ENCODE data around the gene NAGS. TPM values are rescaled to one million over a fixed set of nuclear protein-coding genes. Genes with fewer than 3 reads are reported as not detected.

The NAGS gene
- total RNA-seq, 1 donor from 2014 or later: 0.93 TPM

DNA sequence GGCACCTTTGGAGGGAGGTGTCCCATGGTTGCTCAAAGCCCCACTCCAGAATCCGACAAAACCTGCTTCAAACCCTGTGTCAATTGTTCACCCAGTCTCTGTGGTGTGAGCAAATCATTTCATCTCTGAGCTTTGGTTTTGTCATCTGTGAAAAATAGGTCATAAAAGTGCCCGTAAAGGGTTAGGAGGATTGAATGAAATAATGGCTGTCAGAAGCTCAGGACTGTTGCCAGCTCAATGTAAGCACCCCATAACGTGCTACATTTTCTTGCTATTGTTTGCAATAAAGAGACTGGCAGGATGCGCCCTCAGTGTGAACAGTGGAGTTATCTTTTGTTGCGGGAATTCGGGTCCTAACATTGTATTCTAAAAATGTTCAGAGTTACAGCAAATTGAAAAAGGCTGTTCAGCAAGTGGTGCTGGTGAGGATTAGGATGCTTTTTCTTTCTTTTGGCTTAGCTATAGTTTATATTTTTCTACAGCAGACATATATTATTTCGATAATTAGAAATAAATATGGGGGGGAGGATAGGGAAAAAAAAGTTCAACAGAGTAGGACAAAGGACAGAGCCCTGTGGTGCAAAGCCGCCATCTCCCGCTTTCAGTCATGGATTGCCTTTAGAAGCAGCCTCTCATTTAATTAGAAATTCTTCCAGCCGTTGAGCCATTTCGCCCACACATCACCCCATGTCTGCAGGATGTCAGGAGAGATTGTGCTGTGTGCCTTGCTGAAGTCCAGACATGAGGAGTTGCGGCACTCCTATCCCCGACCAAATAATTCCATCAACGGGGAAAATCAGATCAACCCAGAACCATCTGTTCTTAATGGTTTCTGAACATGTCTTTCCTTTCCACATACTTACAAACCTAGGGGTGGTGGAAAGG, 29.8 kb upstream of the NAGS start:
- TF ChIP-seq CTCF (conservative IDR thresholded peaks at IDR 0.05): no peak

GRCh38 chr17:43975898-43976297, 28.5 kb upstream of the NAGS start:
- Mint-ChIP-seq H3K27me3 (ENCODE audit: low read depth) (peaks cover 47% of the 10 kb centered on the region), H3K36me3 (ENCODE audit: low read depth) (no peaks in the 10 kb centered on the region), H3K4me1 (peaks cover 10% of the 10 kb centered on the region), H3K27ac (ENCODE audit: unreplicated experiment) (no peak overlapping the region), H3K4me3 (no peak overlapping the region), H3K9me3 (no peaks in the 10 kb centered on the region)
- no peak for TF ChIP-seq CTCF (conservative IDR thresholded peaks at IDR 0.05)
- DNase-seq (ENCODE audit: low read depth, low spot score): no peak

More for the DNA sequence above, 29.8 kb upstream of the NAGS start:
- Mint-ChIP-seq H3K36me3 (ENCODE audit: low read depth) (no peaks in the 10 kb centered on the region), H3K27ac (ENCODE audit: unreplicated experiment) (no peak overlapping the region), H3K27me3 (ENCODE audit: low read depth) (peaks cover 40% of the 10 kb centered on the region), H3K9me3 (no peaks in the 10 kb centered on the region), H3K4me3 (no peak overlapping the region), H3K4me1 (peaks cover 10% of the 10 kb centered on the region)
- DNase-seq (ENCODE audit: low read depth, low spot score): no peak

DNA sequence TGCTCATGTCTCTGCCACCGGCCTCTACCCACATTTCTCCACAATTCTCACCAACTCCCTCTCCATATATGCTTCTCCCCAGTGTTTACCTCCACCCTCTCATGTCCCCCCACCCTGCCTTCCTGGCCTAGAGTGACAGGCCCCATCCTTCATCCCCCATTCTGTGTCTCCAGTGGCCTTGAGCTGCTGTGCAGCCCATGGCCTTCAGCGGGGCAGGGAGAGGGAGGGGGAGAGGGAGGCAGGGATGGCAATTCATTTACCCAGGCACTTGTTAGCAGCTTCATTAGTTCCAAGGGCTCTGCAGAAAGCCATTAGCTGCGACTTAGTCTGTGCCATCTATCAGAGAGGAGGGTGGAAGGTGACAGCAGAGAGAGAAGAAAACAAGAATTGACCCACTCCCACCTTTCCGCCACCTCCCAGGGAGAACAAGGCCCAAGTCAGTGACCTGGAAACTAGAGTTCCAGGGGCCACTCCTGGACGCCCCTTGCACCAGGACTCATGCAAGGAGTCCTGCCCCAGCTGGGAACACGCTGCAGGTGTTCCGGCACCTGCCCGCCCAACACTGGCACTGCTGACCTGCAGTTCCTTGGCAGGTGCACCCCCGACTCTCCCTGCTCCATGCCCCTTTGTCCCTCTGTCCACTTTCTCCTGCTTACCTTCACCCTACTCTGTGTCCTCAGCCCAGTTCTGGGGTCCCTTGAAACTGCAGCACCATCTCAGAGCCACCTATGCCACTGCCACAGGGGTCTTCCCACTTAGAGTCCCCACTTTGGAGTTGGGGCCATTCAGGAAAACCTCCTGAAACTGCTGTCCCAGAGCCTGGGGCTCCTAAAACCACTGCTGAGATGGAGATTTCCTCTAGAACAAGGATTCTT, 27.2 kb upstream of the NAGS start:
- Mint-ChIP-seq H3K27ac (ENCODE audit: unreplicated experiment) (no peak overlapping the region), H3K27me3 (ENCODE audit: low read depth) (peaks cover 55% of the 10 kb centered on the region)

DNA sequence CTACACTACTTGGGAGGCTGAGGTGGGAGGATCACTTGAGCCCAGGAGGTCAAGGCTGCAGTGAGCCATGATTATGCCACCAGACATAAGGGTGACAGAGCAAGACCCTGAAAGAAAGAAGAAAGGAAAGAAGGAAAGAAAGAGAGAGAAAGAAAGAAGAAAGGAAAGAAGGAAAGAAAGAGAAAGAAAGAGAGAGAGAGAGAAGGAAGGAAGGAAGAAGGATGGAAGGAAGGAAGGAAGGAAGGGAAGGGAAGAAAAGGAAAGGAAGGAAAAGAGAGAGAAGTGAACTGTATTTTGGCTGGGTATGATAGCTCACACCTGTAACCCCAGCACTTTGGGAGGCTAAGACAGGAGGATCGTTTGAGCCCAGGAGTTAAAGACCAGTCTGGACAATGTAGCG, 26.3 kb upstream of the NAGS start:
- H3K4me1 Mint-ChIP-seq: peaks cover 10% of the 10 kb centered on the region
- H3K4me3 Mint-ChIP-seq: no peak overlapping the region
- H3K27me3 Mint-ChIP-seq (ENCODE audit: low read depth): peaks cover 64% of the 10 kb centered on the region
- DNase-seq (ENCODE audit: low read depth, low spot score): no peak
- H3K9me3 Mint-ChIP-seq: no peaks in the 10 kb centered on the region
- no peak for TF ChIP-seq CTCF (conservative IDR thresholded peaks at IDR 0.05)
- no peak overlapping the region for H3K27ac Mint-ChIP-seq (ENCODE audit: unreplicated experiment)
- H3K36me3 Mint-ChIP-seq (ENCODE audit: low read depth): no peaks in the 10 kb centered on the region

More for the DNA sequence above, 27.2 kb upstream of the NAGS start:
- TF ChIP-seq CTCF (conservative IDR thresholded peaks at IDR 0.05): no peak
- H3K4me3 Mint-ChIP-seq: no peak overlapping the region
- H3K4me1 Mint-ChIP-seq: peaks cover 10% of the 10 kb centered on the region
- no peaks in the 10 kb centered on the region for H3K36me3 Mint-ChIP-seq (ENCODE audit: low read depth)
- no peak for DNase-seq (ENCODE audit: low read depth, low spot score)
- no peaks in the 10 kb centered on the region for H3K9me3 Mint-ChIP-seq

GRCh38 chr17:43979011-43979410, 25.4 kb upstream of the NAGS start:
- Mint-ChIP-seq H3K4me3 (no peak overlapping the region), H3K9me3 (no peaks in the 10 kb centered on the region), H3K4me1 (peaks cover 10% of the 10 kb centered on the region), H3K27me3 (ENCODE audit: low read depth) (peaks cover 67% of the 10 kb centered on the region), H3K27ac (ENCODE audit: unreplicated experiment) (no peak overlapping the region), H3K36me3 (ENCODE audit: low read depth) (no peaks in the 10 kb centered on the region)
- no peak for DNase-seq (ENCODE audit: low read depth, low spot score)
- TF ChIP-seq CTCF (conservative IDR thresholded peaks at IDR 0.05): no peak

Data from neural crest cell (in vitro differentiated cells).